Right kidney (tissue), 9 donors: ENCODE results near the gene CPSF3.
A peak's percentile ranks its signal among the peaks of the same experiment; 100 is the strongest.

Source experiments
- DNase-seq: peaks from one replicate; pipeline ENCODE4 v3.0.0-alpha.2; 2016
- long read RNA-seq, 8 donors: transcript quantifications; one replicate each; lab custom pipeline, GENCODE V29; 2026

The CPSF3 gene
- long read RNA-seq, donor 1, partial matches to known transcripts, result 0 of 1 reads
- long read RNA-seq, donor 1, other reads (novel, unspliced or antisense), result 0 of 1 reads
- long read RNA-seq, donor 2, transcript CPSF3-201 (18 exons, 2,345 nt), result major isoform, 7 of 7 reads
- long read RNA-seq, donor 2, partial matches to known transcripts, result 0 of 7 reads
- long read RNA-seq, donor 2, other reads (novel, unspliced or antisense), result 0 of 7 reads
- long read RNA-seq, donor 3, transcript CPSF3-201 (18 exons, 2,345 nt), result major isoform, 5 of 5 reads
- long read RNA-seq, donor 3, partial matches to known transcripts, result 0 of 5 reads
- long read RNA-seq, donor 3, other reads (novel, unspliced or antisense), result 0 of 5 reads
- long read RNA-seq, donor 4, transcript CPSF3-201 (18 exons, 2,345 nt), result major isoform, 9 of 20 reads
- long read RNA-seq, donor 4, partial matches to known transcripts, result 11 of 20 reads
- long read RNA-seq, donor 4, other reads (novel, unspliced or antisense), result 0 of 20 reads
- long read RNA-seq, donor 5, transcript CPSF3-201 (18 exons, 2,345 nt), result major isoform, 9 of 9 reads
- long read RNA-seq, donor 5, partial matches to known transcripts, result 0 of 9 reads
- long read RNA-seq, donor 5, other reads (novel, unspliced or antisense), result 0 of 9 reads
- long read RNA-seq, donor 6, transcript CPSF3-201 (18 exons, 2,345 nt), result major isoform, 6 of 6 reads
- long read RNA-seq, donor 6, partial matches to known transcripts, result 0 of 6 reads
- long read RNA-seq, donor 6, other reads (novel, unspliced or antisense), result 0 of 6 reads
- long read RNA-seq, donor 7, transcript CPSF3-201 (18 exons, 2,345 nt), result major isoform, 12 of 17 reads
- long read RNA-seq, donor 7, partial matches to known transcripts, result 5 of 17 reads
- long read RNA-seq, donor 7, other reads (novel, unspliced or antisense), result 0 of 17 reads
- long read RNA-seq, donor 8, transcript CPSF3-201 (18 exons, 2,345 nt), result major isoform, 15 of 15 reads
- long read RNA-seq, donor 8, partial matches to known transcripts, result 0 of 15 reads
- long read RNA-seq, donor 8, other reads (novel, unspliced or antisense), result 0 of 15 reads

DNA sequence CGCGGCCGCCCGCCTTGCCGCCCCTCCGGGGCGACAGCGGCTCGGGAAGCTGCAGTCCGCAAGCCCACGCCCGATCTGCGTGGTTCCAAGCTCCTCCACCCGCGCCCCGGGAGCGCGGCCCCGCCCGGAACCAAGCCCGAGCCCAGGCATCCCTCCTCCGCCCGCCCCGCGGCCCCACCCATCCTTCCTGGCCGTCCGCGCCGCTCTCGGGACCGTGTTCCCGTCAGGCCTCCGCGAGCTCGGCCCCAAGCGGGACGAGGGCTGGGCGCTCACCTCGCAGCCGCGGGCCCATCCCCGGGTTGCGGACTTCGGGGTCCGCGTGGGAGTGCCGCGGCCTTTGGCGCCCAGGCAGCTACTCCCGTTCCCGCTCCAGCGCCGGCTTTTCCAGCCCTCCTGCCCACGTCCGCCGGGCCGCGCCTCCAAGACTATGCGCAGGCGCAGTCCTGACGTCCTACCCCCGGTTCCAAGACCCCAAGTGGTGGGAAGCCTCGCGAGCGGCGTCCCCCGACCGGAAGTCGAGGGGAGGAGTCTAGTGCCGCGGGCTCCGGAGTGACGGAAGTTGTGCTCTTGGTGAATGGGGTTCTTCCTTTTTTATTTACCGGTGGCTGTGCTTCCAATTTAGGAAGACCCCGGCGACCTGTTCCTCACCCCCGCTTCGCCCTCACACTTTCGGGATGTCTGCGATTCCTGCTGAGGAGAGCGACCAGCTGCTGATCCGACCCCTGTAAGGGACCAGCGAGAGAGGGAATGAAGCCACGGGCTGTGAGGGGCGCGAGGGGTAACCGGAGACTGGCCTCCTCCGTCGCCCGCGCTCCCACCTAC lies at the start of gene CPSF3, which contains the start of gene ITGB1BP1:
Gene CPSF3 (plus strand): TSS at position 555 of the 822 bp plus-strand sequence. CDS start 120 bp downstream, at position 675.
Gene ITGB1BP1 (minus strand): TSS at position 429 of the 822 bp plus-strand sequence. CDS start 4,831 bp downstream, outside the sequence.
- DNase-seq, result peak; percentile 98

DNA sequence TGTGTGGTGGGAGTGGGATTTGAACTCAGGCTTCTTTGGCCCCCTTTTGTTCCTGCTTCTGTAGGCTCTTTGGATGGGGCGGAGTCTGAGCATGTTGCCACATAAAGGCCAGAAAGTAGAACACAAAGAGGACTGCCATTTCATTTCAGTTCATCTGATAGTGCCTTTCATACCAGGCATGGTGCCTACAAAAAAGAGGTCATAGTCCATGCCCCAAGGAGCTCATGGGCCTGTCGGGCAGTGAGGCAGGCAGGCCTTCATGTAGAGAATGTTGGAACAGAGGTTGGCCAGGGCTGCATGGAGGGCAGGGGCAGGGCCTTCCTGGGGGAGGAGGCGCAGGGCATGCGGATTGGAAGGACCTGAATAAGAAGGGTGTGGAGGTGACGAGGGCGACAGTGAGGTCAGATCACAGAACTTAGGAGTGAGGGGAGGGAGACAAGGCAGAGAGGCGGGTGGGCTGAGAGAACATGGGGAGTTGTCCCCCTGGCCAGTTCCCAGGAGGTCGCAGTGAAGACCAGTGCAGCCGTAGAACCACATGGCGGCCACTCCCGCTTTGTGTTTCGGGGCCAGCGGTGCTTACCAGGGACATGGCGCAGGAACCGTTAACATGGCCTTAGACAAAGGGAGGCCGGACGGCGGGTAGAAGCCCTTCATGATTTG lies 49.3 kb upstream of the CPSF3 start:
- no peak for DNase-seq

DNA sequence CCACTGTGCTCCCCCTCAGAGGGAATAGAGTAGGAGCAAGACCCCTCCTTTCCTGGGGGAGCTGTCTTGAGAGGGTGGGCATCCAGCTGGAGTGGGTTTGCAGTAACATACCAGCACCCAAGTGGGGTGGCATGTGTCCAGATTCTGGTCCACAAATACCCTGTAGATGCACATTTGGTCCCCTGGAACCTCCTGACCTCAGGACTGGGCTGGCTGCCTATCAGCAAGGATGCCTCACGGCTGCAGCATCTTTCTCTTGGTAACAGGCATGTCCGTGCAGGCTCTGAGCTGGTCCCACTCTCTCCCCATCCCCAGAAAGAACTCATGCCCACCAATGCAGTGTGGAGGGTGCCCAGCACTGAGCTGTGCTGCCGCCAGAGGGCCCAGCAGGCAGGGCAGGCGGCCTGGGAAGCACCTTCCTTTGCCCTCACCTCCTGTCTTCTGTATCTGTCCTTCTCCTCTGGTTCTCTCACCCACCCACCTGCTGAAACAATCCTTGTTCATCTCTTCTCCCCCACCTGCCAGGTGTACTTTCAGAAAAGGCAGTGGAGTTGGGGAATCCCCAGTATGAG lies 47.5 kb upstream of the CPSF3 start:
- DNase-seq, result no peak

DNA sequence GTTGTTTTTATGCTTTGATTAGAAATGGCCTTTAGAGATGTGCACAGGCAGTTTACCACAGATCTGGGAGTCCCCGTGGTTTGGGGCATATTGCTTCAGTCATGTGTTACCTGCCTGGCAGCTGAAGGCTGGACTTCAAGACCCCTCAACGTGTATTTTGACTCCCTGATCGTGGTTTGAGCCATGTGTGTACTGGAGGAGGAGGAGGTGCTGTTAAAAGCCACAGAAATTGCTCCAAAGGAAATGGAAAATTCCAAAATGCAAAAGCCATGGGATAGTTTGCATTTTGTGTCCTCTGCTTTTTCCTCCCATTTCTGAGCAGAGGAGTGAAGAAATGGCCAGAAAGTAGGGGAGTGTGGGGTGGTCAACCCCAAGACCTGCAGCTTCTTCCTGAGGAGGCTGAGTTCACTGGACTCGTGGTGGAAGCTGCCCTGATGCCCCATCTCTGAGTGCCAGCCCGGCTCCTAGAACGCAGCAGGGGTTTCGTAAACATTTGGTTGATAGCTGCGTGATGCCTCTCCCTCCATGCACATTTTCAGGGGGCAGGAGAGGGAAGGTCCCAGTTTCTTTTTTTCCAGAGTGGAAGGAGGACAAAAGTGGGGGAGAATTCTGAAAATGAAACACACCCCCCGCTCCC lies 45.9 kb upstream of the CPSF3 start:
- no peak for DNase-seq

DNA sequence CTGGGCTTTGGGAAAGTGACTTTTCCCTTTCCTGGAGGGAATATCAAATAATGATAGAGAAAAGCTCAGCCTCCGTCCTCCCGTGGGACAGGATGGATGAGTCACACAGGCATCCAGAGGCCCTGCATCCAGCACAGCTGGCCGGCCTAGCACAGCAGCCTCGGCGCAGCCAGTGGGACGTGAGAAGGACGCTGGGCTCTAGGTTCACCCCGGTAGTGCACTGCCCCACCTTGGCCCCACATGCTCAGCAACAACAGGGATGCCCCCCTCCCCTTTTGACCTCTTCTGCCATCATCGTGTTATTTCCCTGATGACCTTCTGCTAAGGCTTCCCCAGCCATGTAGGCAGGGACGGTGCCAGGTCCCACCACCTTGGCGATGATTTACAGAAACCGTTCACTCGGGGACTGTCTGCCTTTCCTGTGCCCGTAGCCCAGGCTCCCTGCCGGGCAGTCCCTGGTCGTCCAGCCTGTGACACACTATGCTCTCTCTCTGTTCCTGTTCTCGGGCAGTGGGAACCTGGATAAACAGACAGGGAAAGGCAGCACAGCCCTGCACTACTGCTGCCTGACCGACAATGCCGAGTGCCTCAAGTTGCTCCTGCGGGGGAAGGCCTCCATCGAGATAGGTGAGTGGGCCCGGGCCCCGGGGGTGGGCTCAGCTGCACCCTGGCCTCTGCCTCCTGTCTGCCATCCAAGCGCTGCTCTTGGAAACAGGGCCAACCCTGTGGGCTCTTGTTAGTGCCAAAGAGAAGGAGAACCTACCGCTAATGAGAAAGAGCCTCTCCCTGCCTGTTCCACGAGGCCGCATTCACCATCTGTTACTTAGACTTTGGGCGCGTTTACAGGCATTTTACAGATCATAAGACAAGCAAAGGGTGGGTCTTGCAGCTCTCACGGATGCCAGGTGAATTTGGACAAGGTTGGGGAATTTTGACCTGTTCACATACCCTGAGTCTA lies 44.7 kb upstream of the CPSF3 start:
- no peak for DNase-seq

DNA sequence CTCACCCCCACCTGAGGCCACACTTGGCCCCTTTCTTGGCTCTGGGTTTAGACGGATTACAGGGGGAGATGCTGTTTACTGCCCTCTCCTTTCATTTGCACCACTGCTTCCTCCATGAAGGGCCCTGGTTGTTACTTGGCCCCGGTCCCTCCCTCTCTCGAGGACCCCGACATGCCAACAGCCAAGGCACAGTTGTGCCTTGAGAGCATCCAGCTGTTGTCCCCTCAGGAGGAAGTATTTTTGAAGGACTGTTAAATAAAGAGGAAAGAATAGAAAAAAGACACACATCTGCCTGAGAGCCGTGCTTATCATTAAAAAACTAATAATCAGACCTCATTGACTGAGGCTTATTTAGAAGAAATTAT lies 44.1 kb upstream of the CPSF3 start:
- DNase-seq, result no peak

DNA sequence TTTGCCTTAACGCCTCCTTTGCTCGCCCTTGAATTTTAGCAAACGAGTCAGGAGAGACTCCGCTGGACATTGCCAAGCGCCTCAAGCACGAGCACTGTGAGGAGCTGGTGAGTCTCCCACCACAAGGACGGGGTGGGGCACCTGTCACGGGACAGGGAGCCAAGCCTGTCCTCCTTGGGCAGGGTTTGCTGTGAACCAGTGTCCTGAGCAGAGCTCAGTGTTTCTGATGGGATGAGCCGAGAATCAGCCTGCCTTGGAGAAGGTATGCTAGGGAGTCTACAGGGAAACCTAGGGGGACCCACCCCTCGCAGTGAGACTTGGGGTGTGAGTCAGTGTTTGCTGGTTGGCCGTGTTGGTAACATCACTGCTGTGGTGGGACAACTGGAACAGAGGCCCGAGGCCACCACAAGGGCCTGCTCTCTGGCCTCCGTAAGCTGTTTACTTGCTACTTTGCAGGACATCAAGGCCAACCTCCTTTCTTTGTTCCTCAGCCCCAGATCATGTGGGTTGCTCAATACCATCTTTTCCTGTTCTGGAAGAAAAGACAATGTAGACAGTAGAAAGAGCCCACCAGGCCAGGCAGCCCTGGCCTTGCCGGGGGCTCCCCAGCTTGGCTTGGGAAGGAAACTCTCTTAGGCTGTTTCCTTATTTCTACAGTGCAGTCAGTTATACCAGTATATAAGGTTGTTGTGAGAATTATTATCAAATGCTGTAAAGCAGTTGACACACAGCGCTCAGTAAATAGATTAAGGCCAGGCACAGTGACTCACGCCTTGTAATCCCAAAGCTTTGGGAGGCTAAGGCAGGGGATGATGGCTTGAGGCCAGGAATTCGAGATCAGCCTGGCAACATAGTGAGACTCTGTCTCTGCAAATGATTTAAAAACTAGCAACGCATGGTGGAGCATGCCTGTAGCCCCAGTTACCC lies 42.5 kb upstream of the CPSF3 start:
- no peak for DNase-seq

DNA sequence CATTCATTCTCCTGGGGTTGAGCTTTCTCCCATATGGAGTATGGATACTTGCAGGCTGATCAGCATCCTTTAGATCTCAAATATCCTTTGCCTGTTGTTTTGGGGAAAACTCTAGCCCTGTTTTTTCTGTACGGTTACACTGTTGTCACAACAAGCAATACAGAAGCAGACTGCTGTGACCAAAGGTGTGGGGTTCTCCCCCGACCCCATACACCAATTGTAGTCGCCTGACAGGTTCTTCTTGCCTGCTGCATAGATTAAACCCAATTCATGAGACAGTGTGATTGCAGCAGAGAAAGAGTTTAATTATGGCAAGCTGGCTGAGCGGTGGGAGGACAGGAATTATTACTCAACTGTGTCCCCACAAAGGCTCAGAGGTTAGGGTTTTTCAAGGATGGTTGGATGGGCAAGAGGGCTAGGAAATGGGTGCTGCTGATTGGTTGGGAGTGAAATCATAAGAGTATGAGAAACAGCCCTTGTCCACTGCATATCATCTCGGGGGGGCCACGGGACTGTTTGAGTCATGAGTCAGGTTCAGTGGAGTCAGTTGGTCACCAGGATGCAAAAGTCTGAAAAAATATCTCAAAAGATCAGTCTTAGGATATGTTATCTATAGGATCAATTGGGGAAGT lies 40.7 kb upstream of the CPSF3 start:
- DNase-seq, result no peak

DNA sequence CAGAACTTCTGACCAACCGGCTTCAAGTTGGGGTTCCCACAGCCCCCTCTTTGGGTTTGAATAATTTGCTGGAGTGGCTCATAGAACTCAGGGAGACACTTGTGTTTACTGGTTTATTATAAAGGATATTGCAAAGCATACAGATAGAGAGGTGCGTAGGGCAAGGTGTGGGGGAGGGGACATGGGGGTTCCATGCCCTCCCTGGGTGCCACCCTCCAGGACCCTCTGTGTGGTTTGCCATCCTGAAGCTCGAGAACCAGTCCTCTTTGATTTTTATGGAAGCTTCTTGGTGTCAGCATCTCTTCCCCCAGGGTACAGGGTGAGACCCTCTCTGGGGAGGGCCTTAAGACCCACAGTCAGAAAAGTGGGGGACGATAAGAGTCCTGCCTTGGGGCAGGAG lies 38.9 kb upstream of the CPSF3 start:
- no peak for DNase-seq

DNA sequence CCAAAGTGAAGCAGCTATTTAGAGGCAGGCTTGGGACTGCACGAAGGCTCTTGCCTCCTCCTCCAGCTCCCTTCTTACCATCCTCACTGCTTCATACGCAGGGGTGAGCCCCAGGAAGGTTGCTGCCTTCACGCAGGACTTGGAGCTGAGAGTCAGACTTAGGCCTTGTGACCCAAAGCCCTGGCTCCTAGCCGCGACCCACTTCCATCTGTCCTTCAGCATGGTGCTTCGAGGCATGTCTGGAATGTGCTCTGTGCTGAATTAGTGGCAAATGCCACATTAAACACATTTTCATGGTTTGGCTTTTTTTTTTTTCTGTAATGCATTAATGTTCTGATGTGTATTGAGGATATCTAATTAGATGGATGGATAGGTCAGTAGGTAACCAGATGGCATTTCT lies 37.6 kb upstream of the CPSF3 start:
- no peak for DNase-seq

DNA sequence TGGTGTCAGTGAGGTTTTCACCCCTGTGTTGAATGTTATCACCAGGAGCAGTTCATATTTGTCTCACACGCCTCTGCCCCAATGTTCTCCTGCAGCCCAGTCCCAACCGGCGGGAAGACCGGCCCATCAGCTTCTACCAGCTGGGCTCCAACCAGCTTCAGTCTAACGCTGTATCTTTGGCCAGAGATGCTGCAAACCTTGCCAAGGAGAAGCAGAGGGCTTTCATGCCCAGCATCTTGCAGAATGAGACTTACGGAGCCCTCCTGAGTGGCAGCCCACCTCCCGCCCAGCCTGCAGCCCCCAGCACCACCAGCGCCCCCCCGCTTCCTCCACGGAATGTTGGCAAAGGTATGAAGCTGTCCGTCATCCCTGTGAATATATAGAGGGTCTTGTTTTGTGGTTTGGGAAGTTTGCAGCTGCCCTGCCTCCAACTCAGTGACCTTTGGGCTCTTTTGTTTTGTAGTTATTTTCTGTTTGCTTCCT lies 35.2 kb upstream of the CPSF3 start:
- DNase-seq, result no peak

DNA sequence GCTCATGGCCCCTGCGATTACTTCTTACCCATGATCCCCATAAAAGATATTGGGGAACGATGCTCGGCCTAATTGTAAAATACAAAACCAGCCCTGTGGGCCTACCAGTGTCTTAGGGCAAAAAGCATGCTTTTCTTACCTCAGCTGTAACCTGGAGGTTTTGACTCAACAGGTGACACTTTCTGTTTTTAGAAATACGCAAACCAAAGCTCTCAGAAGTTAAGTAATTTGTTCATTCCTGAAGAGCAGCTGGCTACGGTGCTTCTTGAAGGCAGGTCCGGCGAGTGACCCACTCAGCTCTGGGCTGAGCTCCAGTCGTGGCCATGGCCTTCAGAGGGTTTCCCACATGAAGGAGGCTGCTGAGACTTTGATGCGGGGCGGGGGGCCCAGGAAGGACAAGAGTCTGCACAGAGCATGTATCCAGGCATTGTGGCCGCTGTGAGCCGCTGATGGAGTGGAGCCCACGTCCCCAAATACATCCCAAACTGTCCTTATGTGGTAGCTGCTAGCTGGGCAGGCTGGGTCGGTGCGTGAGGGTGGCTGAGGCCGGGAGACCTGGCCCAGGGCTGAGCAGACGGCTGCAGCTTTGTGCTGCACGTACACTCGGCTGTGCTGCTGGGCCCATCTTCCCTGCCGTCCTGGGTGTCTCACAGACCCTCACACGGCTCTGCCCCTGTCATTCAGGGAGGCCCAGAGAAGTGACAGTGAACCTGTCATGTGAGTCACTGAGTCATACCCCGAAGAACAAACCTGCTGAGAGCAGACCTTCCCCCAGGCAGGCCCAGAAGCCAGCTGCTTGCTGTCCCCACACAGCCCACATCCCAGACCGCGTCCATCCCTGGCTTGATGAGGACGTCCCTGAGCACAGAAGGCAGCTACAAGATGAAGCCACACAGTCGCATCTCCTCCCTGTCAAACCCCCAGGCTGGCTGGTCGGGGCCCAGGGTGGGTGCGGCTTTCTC lies 34.2 kb upstream of the CPSF3 start:
- no peak for DNase-seq

DNA sequence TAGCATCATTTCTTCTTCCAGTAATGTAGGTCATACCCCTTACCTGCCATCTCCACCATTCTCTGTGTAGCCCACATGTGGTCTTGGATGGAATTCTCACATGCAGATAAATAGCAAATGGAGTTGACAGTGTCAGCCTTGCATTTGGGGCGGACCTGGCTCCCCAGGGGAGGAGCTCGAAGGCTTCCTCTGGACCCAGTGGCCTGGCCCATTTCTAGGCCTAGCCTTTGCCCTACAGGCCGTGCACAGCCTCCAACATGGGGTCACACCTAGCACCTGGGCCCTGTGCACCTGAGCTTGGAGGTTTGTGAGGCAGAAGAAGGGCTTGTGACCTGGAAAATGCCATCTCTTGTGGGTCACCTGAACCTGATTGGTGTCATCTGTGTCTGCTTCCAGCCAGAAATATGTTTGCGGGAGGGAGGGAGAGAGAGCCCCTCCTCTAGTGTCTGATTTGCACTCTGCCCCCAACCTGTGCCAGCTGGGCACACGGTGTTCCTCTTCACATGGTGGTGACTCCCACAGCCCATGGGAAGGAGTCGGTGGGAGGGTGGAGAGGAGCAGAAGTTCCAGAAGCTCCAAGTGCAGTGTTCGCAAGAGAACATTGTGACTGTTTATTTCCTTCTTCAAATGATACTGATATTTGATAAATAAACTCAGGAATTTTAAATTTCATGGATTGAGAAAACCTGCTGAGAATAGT lies 33.2 kb upstream of the CPSF3 start:
- no peak for DNase-seq

DNA sequence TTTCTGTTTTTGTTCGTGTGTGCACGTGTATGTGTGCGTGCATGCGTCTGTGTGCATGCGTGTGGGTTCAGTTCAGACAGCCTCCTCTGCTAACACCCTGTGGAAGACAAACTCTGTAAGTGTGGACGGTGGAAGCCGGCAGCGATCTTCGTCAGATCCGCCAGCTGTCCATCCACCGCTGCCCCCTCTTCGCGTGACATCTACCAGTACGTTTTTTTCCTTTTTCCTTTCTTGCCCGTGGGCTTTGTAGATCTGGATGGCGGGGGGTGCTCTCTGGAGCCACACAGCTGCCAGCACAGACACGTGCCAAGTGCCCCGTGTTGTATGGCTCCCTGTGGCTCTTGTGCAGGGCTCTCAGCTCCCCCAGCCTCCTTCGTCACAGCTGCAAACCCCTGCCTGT lies 32.5 kb upstream of the CPSF3 start:
- DNase-seq, result no peak

DNA sequence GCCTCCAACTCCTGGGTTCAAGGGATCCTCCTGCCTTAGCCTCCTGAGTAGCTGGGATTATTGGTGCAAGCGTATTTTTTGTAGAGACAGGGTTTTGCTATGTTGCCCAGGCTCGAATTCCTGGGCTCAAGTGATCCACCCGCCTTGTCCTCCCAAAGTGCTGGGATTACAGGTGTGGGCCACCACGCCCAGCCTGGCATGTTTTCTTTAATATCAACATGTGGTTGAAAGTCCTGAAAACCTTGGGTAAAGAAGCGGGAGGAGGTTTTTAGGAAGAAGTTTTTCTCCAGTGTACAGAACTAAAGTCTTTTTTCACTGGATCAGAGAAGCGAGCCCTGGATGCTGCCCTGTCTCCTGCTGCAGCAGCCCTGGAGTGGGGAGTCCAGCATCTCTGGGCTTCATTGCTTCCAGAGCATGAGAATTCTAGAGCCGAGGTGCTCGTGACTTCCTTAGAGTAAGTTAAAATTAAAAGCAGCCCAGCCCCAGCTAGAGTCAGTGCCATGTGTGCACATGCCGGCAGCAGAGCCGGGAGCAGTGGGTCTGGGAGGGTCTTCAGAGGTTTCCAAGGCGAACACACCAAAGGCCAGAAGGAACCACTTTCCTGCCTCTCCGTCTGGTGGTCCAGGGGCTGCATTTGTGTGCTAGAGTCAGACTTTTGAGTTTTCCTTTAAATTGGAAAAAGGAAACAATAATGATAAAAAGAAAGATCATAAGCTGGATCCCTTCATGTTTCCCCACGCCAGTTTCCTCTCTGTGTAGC lies 31.3 kb upstream of the CPSF3 start:
- DNase-seq, result no peak
